Spleen (tissue), 11 donors: ENCODE data around the gene SLC25A4. TPM values are rescaled to one million over a fixed set of nuclear protein-coding genes. Genes with fewer than 3 reads are reported as not detected.
A peak's percentile ranks its signal among the peaks of the same experiment; 100 is the strongest.

Source experiments
- DNase-seq: peaks from one replicate; pipeline ENCODE4 v3.0.0-alpha.2; 2020
- H3K27ac ChIP-seq, 8 donors: fragments of 200-600 bp; sonication (generic) in 7 of 8; 1 replicate in 4 of 8; 2 replicates in 4 of 8; pipeline versions ENCODE4 v1.5.0 to v1.8.0; 2016 to 2021; ENCODE audit warnings: inconsistent platforms in 4 of 8, mild to moderate bottlenecking in 4 of 8, moderate library complexity in 1 of 8
- H3K27me3 ChIP-seq, 7 donors: fragments of 200-600 bp; sonication (generic) in 6 of 7; replicated peaks in 1 of 7; 1 replicate in 4 of 7; 2 replicates in 3 of 7; pipeline versions ENCODE4 v1.5.0 to v1.8.0; 2016 to 2021; ENCODE audit warnings: inconsistent platforms in 3 of 7, mild to moderate bottlenecking in 1 of 7
- H3K36me3 ChIP-seq, 6 donors: fragments of 200-600 bp; sonication (generic) in 5 of 6; 1 replicate in 4 of 6; 2 replicates in 2 of 6; pipeline versions ENCODE4 v1.5.0 to v1.8.0; 2016 to 2021; ENCODE audit warnings: inconsistent platforms in 2 of 6
- H3K4me1 ChIP-seq, 6 donors: fragments of 200-600 bp; sonication (generic) in 5 of 6; 1 replicate in 3 of 6; 2 replicates in 3 of 6; pipeline versions ENCODE4 v1.5.0 to v1.8.0; 2016 to 2021; ENCODE audit warnings: inconsistent platforms in 3 of 6
- H3K4me3 ChIP-seq, 8 donors: fragments of 200-600 bp; sonication (generic) in 7 of 8; 1 replicate in 4 of 8; 2 replicates in 4 of 8; pipeline versions ENCODE4 v1.5.0 to v1.8.0; 2016 to 2021; ENCODE audit warnings: inconsistent platforms in 4 of 8, mild to moderate bottlenecking in 4 of 8, moderate library complexity in 2 of 8
- H3K9me3 ChIP-seq, 8 donors: fragments of 200-600 bp; sonication (generic) in 7 of 8; 1 replicate in 4 of 8; 2 replicates in 4 of 8; pipeline versions ENCODE4 v1.5.0 to v1.8.0; 2016 to 2021; ENCODE audit warnings: inconsistent platforms in 4 of 8
- POLR2A ChIP-seq, 3 donors: fragments of 450-650 bp; IDR thresholded peaks; one replicate each; pipeline ENCODE4 v1.5.1; 2017; ENCODE audit warnings: antibody characterized with exemption in 3 of 3, mild to moderate bottlenecking in 1 of 3
- POLR2AphosphoS5 ChIP-seq, 3 donors: sonication (generic); formaldehyde crosslinking; IDR thresholded peaks; one replicate each; pipeline ENCODE4 v1.5.1; 2017; ENCODE audit warnings: antibody characterized with exemption in 3 of 3
- WGBS, 5 donors: extraction: QIAGEN DNeasy Blood & Tissue Kit in 3 of 5; methylation state at CpG; one replicate each; pipeline versions ENCODE4 v1.1.5 to v1.1.7; 2013 to 2018; 5-methylcytosine and 5-hydroxymethylcytosine counted together
- intact Hi-C: fragments of 100-400 bp; cut with DNase I; formaldehyde crosslinking; loops from one replicate; pipeline ENCODE4 v1.15.0; 2023; ENCODE audit warnings: low total_unique reads
- polyA plus RNA-seq, 3 donors: library from polyadenylated mRNA; stranded (reverse); fragments of 200-250 nt; gene quantifications; one replicate each; pipeline ENCODE4 v1.2.1, GENCODE V29; 2013
- total RNA-seq, 7 donors: library from RNA; depleted of rRNA in 3 of 7; stranded (reverse); fragments of >200 nt in 3 of 7; fragmentation: NEBNext Ultra II Directional in 4 of 7; extraction: Animal tissue kit (Norgen Biotek cat#: 25700) in 4 of 7; gene quantifications; one replicate each; pipeline versions ENCODE4 v1.1.0 to v1.2.1, GENCODE V29; 2016 to 2021
- TF ChIP-seq, protein P1 (sequence below), 11 experiments: fragments of 200-600 bp in 7 of 11; fragments of 450-650 bp in 4 of 11; sonication (generic) in 4 of 11; IDR thresholded peaks in 8 of 11; conservative IDR thresholded peaks in 3 of 11; 1 replicate in 7 of 11; 2 replicates in 4 of 11; pipeline versions ENCODE4 v1.4.0 to v1.8.0; 2016 to 2021; ENCODE audit warnings: antibody characterized with exemption in 11 of 11, inconsistent platforms in 4 of 11, mild to moderate bottlenecking in 1 of 11
- donor health status: healthy with polysubstance abuse.
- donor health status: DM: no; HTN: no; CAD: no; lungs with moderate emphysema.
- donor health status: DM: no; HTN: no; CAD: no.
- donor health status: Bipolar disorder and iron deficiency.
- donor health status: healthy.
- donor health status: DM: no; HTN: no; CAD: no.
- donor health status: DM: yes; HTN: yes; CAD: no.

The SLC25A4 gene
- total and polyA plus RNA-seq, 10 donors: 6.2 to 17.2 (median 11.0) TPM

DNA sequence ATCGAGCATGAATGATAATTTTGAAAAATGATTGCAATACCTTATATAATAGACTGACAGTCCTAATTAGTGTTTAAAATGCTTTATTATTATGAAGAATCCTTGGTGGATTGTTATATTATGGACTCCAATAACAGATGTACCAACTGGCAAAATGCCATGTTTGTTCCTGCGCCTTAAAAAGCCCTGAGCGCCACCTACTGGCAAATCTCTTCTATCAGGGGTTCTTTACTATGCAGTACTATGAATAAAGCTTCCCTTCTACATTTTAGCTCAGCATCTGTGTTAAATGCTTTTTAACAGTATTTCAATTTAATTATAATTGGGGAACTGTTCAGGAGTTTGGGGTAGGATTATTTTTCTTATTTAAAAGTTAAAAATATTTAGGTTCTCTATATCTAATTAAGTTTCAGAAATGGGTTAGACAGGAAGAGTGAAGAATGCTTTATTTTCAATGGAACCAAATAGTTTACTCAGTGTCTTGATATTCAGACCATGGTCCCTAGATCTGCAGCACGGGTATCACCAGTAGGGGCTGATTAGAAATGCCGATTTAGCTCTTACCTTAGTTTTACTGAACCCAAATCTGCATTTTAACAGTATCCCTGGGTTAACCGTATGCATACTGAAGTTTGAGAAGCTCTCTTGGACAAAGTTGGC, 40.7 kb downstream of the SLC25A4 start:
- Histone ChIP-seq H3K36me3 (peaks cover 0 to 31% (median 9%) of the 10 kb centered on the region in 6 donors), H3K4me3 (no peak overlapping the region), H3K4me1 (peaks cover 0 to 49% (median 22%) of the 10 kb centered on the region in 6 donors), H3K27ac (peak overlapping the region in 1 of 8 donors; percentile 13), H3K9me3 (no peaks in the 10 kb centered on the region), H3K27me3 (no peaks in the 10 kb centered on the region)
- WGBS, 5 donors: 43 to 51% (median 45%) methylated on average over 6 of the region's 6 CpGs
- intact Hi-C loops: no loop called here
- DNase-seq: no peak
- TF ChIP-seq POLR2A (IDR thresholded peaks at IDR 0.05): no peak
- TF ChIP-seq, protein P1, sequence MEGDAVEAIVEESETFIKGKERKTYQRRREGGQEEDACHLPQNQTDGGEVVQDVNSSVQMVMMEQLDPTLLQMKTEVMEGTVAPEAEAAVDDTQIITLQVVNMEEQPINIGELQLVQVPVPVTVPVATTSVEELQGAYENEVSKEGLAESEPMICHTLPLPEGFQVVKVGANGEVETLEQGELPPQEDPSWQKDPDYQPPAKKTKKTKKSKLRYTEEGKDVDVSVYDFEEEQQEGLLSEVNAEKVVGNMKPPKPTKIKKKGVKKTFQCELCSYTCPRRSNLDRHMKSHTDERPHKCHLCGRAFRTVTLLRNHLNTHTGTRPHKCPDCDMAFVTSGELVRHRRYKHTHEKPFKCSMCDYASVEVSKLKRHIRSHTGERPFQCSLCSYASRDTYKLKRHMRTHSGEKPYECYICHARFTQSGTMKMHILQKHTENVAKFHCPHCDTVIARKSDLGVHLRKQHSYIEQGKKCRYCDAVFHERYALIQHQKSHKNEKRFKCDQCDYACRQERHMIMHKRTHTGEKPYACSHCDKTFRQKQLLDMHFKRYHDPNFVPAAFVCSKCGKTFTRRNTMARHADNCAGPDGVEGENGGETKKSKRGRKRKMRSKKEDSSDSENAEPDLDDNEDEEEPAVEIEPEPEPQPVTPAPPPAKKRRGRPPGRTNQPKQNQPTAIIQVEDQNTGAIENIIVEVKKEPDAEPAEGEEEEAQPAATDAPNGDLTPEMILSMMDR (IDR thresholded peaks at IDR 0.05 in 8 of 11, conservative IDR thresholded peaks at IDR 0.05 in 3 of 11): peak; percentile 23 to 88 (median 75)
- peak in 1 of 3 donors; percentile 68 for TF ChIP-seq POLR2AphosphoS5 (IDR thresholded peaks at IDR 0.05)

DNA sequence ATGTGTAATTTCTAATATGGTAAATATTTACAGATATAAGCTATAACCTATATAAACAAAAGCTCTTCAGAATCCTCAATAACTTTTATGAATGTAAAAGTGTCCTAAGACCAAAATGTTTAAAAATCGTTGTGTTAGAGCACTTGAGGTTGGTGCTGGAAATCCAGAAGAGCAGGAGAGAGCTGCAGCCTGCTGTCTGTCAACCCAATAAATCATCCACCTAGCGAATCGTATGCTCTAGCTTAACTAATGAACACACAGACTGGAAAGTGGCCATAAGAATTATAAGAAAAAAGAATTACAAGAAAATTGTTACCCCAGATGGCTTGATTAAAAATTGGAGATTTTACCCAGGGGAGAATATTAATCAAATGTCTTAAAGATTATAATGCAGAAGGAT, 43.7 kb downstream of the SLC25A4 start:
- intact Hi-C loops: no loop called here
- Histone ChIP-seq H3K36me3 (peaks cover 0 to 47% (median 22%) of the 10 kb centered on the region in 6 donors), H3K27me3 (no peaks in the 10 kb centered on the region), H3K4me1 (peaks cover 0 to 71% (median 22%) of the 10 kb centered on the region in 6 donors), H3K9me3 (no peaks in the 10 kb centered on the region), H3K4me3 (no peak overlapping the region), H3K27ac (no peak overlapping the region)
- no peak for DNase-seq
- 56 to 70% (median 63%) methylated on average over 3 of the region's 3 CpGs for WGBS, 5 donors
- TF ChIP-seq, protein P1 (IDR thresholded peaks at IDR 0.05 in 8 of 11, conservative IDR thresholded peaks at IDR 0.05 in 3 of 11): no peak
- TF ChIP-seq POLR2A (IDR thresholded peaks at IDR 0.05) (no peak), POLR2AphosphoS5 (IDR thresholded peaks at IDR 0.05) (no peak)

DNA sequence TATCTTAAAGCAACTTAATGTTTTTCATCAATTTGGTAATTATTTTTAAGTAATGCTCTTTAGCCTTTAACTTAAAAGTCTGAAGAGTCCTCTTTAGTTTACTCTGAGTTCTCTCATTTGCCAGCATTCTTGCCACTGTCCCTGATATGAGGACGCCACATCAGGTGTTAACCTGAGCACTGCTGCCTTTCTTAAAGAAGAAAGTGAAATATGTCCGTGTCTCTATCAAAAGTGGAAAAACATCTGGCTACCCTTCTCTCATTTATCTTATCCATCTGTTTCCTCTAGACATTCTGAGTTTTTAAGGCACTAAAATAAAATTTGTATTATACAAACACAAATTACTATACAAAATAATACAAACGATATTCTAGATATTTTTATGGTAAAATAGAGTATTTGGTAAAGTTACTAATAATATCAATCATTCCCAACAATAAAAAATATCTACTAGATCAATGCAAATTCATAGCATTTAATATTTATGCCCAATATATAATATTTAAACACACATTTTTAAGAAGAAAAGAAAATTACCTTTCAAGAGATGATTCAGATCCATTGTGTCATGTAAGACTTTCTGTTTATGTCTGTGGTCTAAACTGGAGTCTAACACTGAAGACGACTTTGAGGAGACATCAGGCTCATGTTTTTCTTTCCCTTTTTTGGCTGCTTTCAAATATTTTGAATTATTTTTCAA, 46.7 kb downstream of the SLC25A4 start:
- Histone ChIP-seq H3K27me3 (no peaks in the 10 kb centered on the region), H3K36me3 (peaks cover 0 to 44% (median 22%) of the 10 kb centered on the region in 6 donors), H3K4me3 (no peak overlapping the region), H3K27ac (no peak overlapping the region), H3K9me3 (no peaks in the 10 kb centered on the region), H3K4me1 (peaks cover 0 to 63% (median 15%) of the 10 kb centered on the region in 6 donors)
- WGBS, 5 donors: 67 to 75% (median 72%) methylated on average over 4 of the region's 4 CpGs
- intact Hi-C loops: no loop called here
- no peak for TF ChIP-seq POLR2A (IDR thresholded peaks at IDR 0.05)
- no peak for TF ChIP-seq POLR2AphosphoS5 (IDR thresholded peaks at IDR 0.05)
- TF ChIP-seq, protein P1 (IDR thresholded peaks at IDR 0.05 in 8 of 11, conservative IDR thresholded peaks at IDR 0.05 in 3 of 11): no peak
- no peak for DNase-seq

DNA sequence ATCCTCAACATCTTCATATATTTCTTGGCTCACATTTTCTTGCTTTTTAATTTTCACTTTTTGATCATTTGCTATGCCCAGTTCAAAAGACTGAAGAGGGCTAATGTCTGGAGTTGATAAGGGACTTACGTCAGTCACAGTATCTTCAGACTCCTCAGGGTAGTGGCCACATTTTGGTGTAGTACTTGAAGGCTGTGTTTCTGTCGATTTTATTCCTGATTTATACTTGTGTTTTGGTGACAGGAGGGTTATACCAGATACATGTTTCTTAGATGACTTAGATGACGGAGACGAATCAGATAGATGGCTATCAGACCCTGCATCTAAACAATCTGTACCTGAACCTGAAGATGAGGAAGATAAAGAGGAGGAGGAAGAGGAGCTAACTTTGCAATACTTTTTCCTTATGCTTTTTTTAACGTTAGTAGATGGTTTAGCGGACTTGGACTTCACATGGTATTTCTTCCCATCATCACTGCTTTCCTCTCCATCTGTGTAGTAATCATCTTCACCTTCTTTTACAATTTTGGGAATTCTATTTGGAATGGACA, 47.3 kb downstream of the SLC25A4 start:
- no peak overlapping the region for H3K4me3 ChIP-seq
- no peak for DNase-seq
- 87 to 91% (median 88%) methylated on average over 6 of the region's 6 CpGs for WGBS, 5 donors
- intact Hi-C loops: no loop called here
- peaks cover 0 to 63% (median 10%) of the 10 kb centered on the region in 6 donors for H3K4me1 ChIP-seq
- no peaks in the 10 kb centered on the region for H3K27me3 ChIP-seq
- TF ChIP-seq POLR2AphosphoS5 (IDR thresholded peaks at IDR 0.05) (no peak), POLR2A (IDR thresholded peaks at IDR 0.05) (no peak)
- TF ChIP-seq, protein P1 (IDR thresholded peaks at IDR 0.05 in 8 of 11, conservative IDR thresholded peaks at IDR 0.05 in 3 of 11): no peak
- H3K9me3 ChIP-seq: no peaks in the 10 kb centered on the region
- no peak overlapping the region for H3K27ac ChIP-seq
- peaks cover 0 to 44% (median 22%) of the 10 kb centered on the region in 6 donors for H3K36me3 ChIP-seq
